Measurements from ENCODE around the gene JAZF1.

GRCh38 chr7:28064437-28064836, 116.2 kb downstream of the JAZF1 start:
- TF ChIP-seq CTCF (IDR thresholded peaks at IDR 0.05; ENCODE audit: poor library complexity) (no peak), EZH2 (IDR thresholded peaks at IDR 0.05; ENCODE audit: borderline replicate concordance) (no peak)

Measured in hepatocyte (in vitro differentiated cells).